ENCODE data around the gene NAV2. TPM values are rescaled to one million over a fixed set of nuclear protein-coding genes. Genes with fewer than 3 reads are reported as not detected.

NAV2 gene
- total and polyA plus RNA-seq, 2 experiments from 2014 or later = 26.0 to 45.0 TPM

GRCh38 chr11:19923626-19924025, 211.0 kb downstream of the NAV2 start:
- TF ChIP-seq ZNF114 (CRISPR knock-in tag; IDR thresholded peaks at IDR 0.05) = no peak
- no peak for TF ChIP-seq JUNB (IDR thresholded peaks at IDR 0.05; ENCODE audit: unreplicated experiment)
- TF ChIP-seq POLR2AphosphoS5 (IDR thresholded peaks at IDR 0.05; ENCODE audit: low read depth) = no peak
- no peak for TF ChIP-seq CREB1 (CRISPR knock-in tag; IDR thresholded peaks at IDR 0.05; ENCODE audit: low read depth)
- TF ChIP-seq, protein P1, sequence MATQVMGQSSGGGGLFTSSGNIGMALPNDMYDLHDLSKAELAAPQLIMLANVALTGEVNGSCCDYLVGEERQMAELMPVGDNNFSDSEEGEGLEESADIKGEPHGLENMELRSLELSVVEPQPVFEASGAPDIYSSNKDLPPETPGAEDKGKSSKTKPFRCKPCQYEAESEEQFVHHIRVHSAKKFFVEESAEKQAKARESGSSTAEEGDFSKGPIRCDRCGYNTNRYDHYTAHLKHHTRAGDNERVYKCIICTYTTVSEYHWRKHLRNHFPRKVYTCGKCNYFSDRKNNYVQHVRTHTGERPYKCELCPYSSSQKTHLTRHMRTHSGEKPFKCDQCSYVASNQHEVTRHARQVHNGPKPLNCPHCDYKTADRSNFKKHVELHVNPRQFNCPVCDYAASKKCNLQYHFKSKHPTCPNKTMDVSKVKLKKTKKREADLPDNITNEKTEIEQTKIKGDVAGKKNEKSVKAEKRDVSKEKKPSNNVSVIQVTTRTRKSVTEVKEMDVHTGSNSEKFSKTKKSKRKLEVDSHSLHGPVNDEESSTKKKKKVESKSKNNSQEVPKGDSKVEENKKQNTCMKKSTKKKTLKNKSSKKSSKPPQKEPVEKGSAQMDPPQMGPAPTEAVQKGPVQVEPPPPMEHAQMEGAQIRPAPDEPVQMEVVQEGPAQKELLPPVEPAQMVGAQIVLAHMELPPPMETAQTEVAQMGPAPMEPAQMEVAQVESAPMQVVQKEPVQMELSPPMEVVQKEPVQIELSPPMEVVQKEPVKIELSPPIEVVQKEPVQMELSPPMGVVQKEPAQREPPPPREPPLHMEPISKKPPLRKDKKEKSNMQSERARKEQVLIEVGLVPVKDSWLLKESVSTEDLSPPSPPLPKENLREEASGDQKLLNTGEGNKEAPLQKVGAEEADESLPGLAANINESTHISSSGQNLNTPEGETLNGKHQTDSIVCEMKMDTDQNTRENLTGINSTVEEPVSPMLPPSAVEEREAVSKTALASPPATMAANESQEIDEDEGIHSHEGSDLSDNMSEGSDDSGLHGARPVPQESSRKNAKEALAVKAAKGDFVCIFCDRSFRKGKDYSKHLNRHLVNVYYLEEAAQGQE (IDR thresholded peaks at IDR 0.05; ENCODE audit: unreplicated experiment) = no peak
- no peak for TF ChIP-seq ZNF331 (CRISPR knock-in tag; IDR thresholded peaks at IDR 0.05; ENCODE audit: low read depth)
- no peak for TF ChIP-seq EZH2phosphoT487 (IDR thresholded peaks at IDR 0.05; ENCODE audit: unreplicated experiment)
- TF ChIP-seq STAT1 (IDR thresholded peaks at IDR 0.05; ENCODE audit: unreplicated experiment) = no peak
- TF ChIP-seq ETS1 (IDR thresholded peaks at IDR 0.05) = no peak
- no peak for TF ChIP-seq NANOG (IDR thresholded peaks at IDR 0.05; ENCODE audit: borderline replicate concordance)
- H2AFZ ChIP-seq = no peak overlapping the region
- H3K9me2 ChIP-seq (ENCODE audit: insufficient read depth) = no peaks in the 10 kb centered on the region
- H3K27ac Mint-ChIP-seq = no peak overlapping the region
- no peak overlapping the region for H3K4me3 ChIP-seq
- peaks cover 6% of the 10 kb centered on the region; the same call in 2 of the 3 replicates for H3K36me3 Mint-ChIP-seq (ENCODE audit: low read depth)
- no peak overlapping the region for H3K4me3 Mint-ChIP-seq
- no peaks in the 10 kb centered on the region for H3K9me3 Mint-ChIP-seq
- H3F3A ChIP-seq (replicated peaks; ENCODE audit: low read depth) = no peaks in the 10 kb centered on the region
- H3K27ac ChIP-seq (ENCODE audit: low read depth) = no peak overlapping the region
- H3K4me1 Mint-ChIP-seq = peaks cover 9% of the 10 kb centered on the region; the same call in 2 of the 3 replicates
- no peak overlapping the region for H3K4me2 ChIP-seq
- no peak for DNase-seq (ENCODE audit: low spot score)
- peaks cover 2% of the 10 kb centered on the region for H3K27me3 Mint-ChIP-seq (ENCODE audit: insufficient read depth, low read depth, poor library complexity)
- no peaks in the 10 kb centered on the region; the same call in 1 of the 2 replicates for H3K79me2 ChIP-seq (replicated peaks; ENCODE audit: insufficient read depth)
- H3K36me3 ChIP-seq (ENCODE audit: insufficient read depth) = no peaks in the 10 kb centered on the region
- no peaks in the 10 kb centered on the region for H3K4me1 ChIP-seq (ENCODE audit: insufficient read depth)
- no peaks in the 10 kb centered on the region for H3K27me3 ChIP-seq (ENCODE audit: insufficient read depth)
- no peaks in the 10 kb centered on the region; the same call in 1 of the 2 replicates for H4K20me1 ChIP-seq (replicated peaks; ENCODE audit: insufficient read depth)
- ATAC-seq = no peak

GRCh38 chr11:19924311-19924710, 211.7 kb downstream of the NAV2 start:
- Histone ChIP-seq H2AFZ (no peak overlapping the region), H3K4me3 (no peak overlapping the region), H4K20me1 (replicated peaks; ENCODE audit: insufficient read depth) (no peaks in the 10 kb centered on the region; the same call in 1 of the 2 replicates), H3K27me3 (ENCODE audit: insufficient read depth) (no peaks in the 10 kb centered on the region), H3K27ac (ENCODE audit: low read depth) (no peak overlapping the region), H3K4me2 (no peak overlapping the region), H3F3A (replicated peaks; ENCODE audit: low read depth) (no peaks in the 10 kb centered on the region), H3K36me3 (ENCODE audit: insufficient read depth) (no peaks in the 10 kb centered on the region), H3K79me2 (replicated peaks; ENCODE audit: insufficient read depth) (no peaks in the 10 kb centered on the region; the same call in 1 of the 2 replicates), H3K9me2 (ENCODE audit: insufficient read depth) (no peaks in the 10 kb centered on the region), H3K4me1 (ENCODE audit: insufficient read depth) (no peaks in the 10 kb centered on the region)
- DNase-seq (ENCODE audit: low spot score) (no peak), ATAC-seq (no peak)
- H3K27me3 Mint-ChIP-seq (ENCODE audit: insufficient read depth, low read depth, poor library complexity) = peaks cover 2% of the 10 kb centered on the region
- no peak overlapping the region for H3K4me3 Mint-ChIP-seq
- no peak overlapping the region for H3K27ac Mint-ChIP-seq
- H3K9me3 Mint-ChIP-seq = no peaks in the 10 kb centered on the region
- 0 out of 3 replicates have a peak, but pooled peaks cover 4% of the 10 kb centered on the region for H3K36me3 Mint-ChIP-seq (ENCODE audit: low read depth)
- no peak for TF ChIP-seq NANOG (IDR thresholded peaks at IDR 0.05; ENCODE audit: borderline replicate concordance)
- no peak for TF ChIP-seq CREB1 (CRISPR knock-in tag; IDR thresholded peaks at IDR 0.05; ENCODE audit: low read depth)
- TF ChIP-seq ZNF331 (CRISPR knock-in tag; IDR thresholded peaks at IDR 0.05; ENCODE audit: low read depth) = no peak
- no peak for TF ChIP-seq ETS1 (IDR thresholded peaks at IDR 0.05)
- peaks cover 9% of the 10 kb centered on the region; the same call in 2 of the 3 replicates for H3K4me1 Mint-ChIP-seq

Data from GM23338 (cell line).